Subcutaneous adipose tissue (tissue), 4 donors: ENCODE data around the gene MAP6D1. TPM values are rescaled to one million over a fixed set of nuclear protein-coding genes. Genes with fewer than 3 reads are reported as not detected.

Experiments
- total RNA-seq, 4 donors: library from RNA; depleted of rRNA; stranded (reverse); fragments of >200 nt; gene quantifications; one replicate each; pipeline ENCODE4 v1.1.0, GENCODE V29; 2016
- TF ChIP-seq, protein P1 (sequence below): fragments of 450-650 bp; IDR thresholded peaks from one replicate; pipeline ENCODE4 v1.5.1; 2016; ENCODE audit warnings: low read depth, mild to moderate bottlenecking, control low read depth, antibody characterized with exemption, moderate library complexity

MAP6D1 gene
- total RNA-seq, 4 donors from 2014 or later = 0.38 to 2.0 (median 1.0) TPM; not detected in 1

- TF ChIP-seq, protein P1, sequence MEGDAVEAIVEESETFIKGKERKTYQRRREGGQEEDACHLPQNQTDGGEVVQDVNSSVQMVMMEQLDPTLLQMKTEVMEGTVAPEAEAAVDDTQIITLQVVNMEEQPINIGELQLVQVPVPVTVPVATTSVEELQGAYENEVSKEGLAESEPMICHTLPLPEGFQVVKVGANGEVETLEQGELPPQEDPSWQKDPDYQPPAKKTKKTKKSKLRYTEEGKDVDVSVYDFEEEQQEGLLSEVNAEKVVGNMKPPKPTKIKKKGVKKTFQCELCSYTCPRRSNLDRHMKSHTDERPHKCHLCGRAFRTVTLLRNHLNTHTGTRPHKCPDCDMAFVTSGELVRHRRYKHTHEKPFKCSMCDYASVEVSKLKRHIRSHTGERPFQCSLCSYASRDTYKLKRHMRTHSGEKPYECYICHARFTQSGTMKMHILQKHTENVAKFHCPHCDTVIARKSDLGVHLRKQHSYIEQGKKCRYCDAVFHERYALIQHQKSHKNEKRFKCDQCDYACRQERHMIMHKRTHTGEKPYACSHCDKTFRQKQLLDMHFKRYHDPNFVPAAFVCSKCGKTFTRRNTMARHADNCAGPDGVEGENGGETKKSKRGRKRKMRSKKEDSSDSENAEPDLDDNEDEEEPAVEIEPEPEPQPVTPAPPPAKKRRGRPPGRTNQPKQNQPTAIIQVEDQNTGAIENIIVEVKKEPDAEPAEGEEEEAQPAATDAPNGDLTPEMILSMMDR = no peak
These were observed 27.4 kb downstream of the MAP6D1 start for GRCh38 chr3:183797996-183798395.

- TF ChIP-seq, protein P1 = no peak
These were observed 29.0 kb downstream of the MAP6D1 start for GRCh38 chr3:183796372-183796771.

DNA sequence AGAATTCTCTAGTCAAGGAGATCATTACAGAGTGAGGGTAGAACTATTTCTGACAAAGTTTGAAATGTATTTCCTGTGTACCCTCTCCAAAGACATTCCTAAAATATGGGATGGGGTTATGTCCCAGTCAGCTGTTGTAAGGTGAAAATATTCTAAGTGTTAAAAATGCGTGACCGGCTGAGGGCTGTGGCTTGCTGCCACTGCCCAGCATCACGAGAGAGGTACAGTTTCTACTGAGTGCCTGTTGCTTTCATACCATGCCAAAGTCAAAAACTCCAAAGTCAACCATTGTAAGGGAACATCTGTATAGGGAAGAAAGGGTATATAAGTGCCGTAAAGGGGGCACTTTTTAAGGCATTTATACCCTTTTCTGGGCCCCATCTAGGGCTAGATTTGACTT, 30.9 kb downstream of the MAP6D1 start:
- TF ChIP-seq, protein P1 = no peak

GRCh38 chr3:183792976-183793375, 32.4 kb downstream of the MAP6D1 start:
- TF ChIP-seq, protein P1 = no peak

GRCh38 chr3:183790700-183791099, 34.7 kb downstream of the MAP6D1 start:
- TF ChIP-seq, protein P1 = no peak

GRCh38 chr3:183789826-183790225, 35.6 kb downstream of the MAP6D1 start:
- TF ChIP-seq, protein P1 = no peak

- TF ChIP-seq, protein P1 = no peak
These were observed 42.7 kb downstream of the MAP6D1 start for GRCh38 chr3:183782576-183783276.
